CD4-positive, alpha-beta T cell (primary cell): Measurements from ENCODE around the gene TENM4. TPM values are rescaled to one million over a fixed set of nuclear protein-coding genes. Genes with fewer than 3 reads are reported as not detected.

Experiments
- ATAC-seq: fragments of 200-7000 bp; cut with Tn5 transposase; one replicate; pipeline ENCODE4 v1.10.0; 2022; ENCODE audit warnings: mild to moderate bottlenecking; ENCODE audit not compliant: poor library complexity
- CTCF ChIA-PET: fragments of 350-600 bp; sonication (Branson Sonifier 250); formaldehyde crosslinking; loops from one replicate; lab custom pipeline; 2021; ENCODE audit warnings: antibody characterized with exemption, inconsistent platforms; lab: Charles Lee
- POLR2A ChIA-PET: fragments of 350-600 bp; sonication (Branson Sonifier 250); formaldehyde crosslinking; loops from one replicate; lab custom pipeline; 2021; ENCODE audit warnings: antibody characterized with exemption, inconsistent platforms; lab: Charles Lee
- DNase-seq, 14 experiments: peaks; one replicate each; pipeline ENCODE4 v3.0.0-alpha.2; 2013 to 2020; ENCODE audit warnings: mixed read lengths in 2 of 14
- H3K27ac ChIP-seq, 2 donors: one replicate each; pipeline versions ENCODE4 v1.5.1 to v1.7.0; 2013; ENCODE audit warnings: low read length in 2 of 2, low read depth in 1 of 2, mild to moderate bottlenecking in 1 of 2
- H3K27me3 ChIP-seq, 2 experiments: 1 replicate in 1 of 2; 2 replicates in 1 of 2; pipeline versions ENCODE4 v1.6.1 to v1.7.0; 2013; ENCODE audit warnings: low read length in 2 of 2, control low read depth in 1 of 2, mild to moderate bottlenecking in 1 of 2, moderate library complexity in 1 of 2; ENCODE audit not compliant: insufficient read depth in 2 of 2, control insufficient read depth in 1 of 2
- H3K36me3 ChIP-seq: one replicate; pipeline ENCODE4 v1.6.1; 2013; ENCODE audit warnings: low read length, control low read depth; ENCODE audit not compliant: insufficient read depth
- H3K4me1 ChIP-seq: one replicate; pipeline ENCODE4 v1.6.1; 2013; ENCODE audit warnings: low read length, control low read depth; ENCODE audit not compliant: insufficient read depth
- H3K4me3 ChIP-seq: one replicate; pipeline ENCODE4 v1.5.1; 2013; ENCODE audit warnings: mild to moderate bottlenecking, low read length, moderate library complexity
- H3K9me3 ChIP-seq, 2 experiments: 1 replicate in 1 of 2; 2 replicates in 1 of 2; pipeline versions ENCODE4 v1.6.1 to v1.7.0; 2013; ENCODE audit warnings: low read length in 2 of 2, mild to moderate bottlenecking in 2 of 2, control low read depth in 1 of 2, moderate library complexity in 1 of 2; ENCODE audit not compliant: control insufficient read depth in 1 of 2, insufficient read depth in 1 of 2
- H3K27ac Mint-ChIP-seq: one replicate; pipeline ENCODE4 v1.8.0; 2020; ENCODE audit warnings: mixed read lengths
- H3K27me3 Mint-ChIP-seq: one replicate; pipeline ENCODE4 v1.8.0; 2021; ENCODE audit warnings: mixed read lengths
- H3K36me3 Mint-ChIP-seq: one replicate; pipeline ENCODE4 v1.8.0; 2021; ENCODE audit warnings: low read depth, mixed read lengths
- H3K4me1 Mint-ChIP-seq: one replicate; pipeline ENCODE4 v1.8.0; 2021; ENCODE audit warnings: low read depth, mixed read lengths
- H3K4me3 Mint-ChIP-seq: one replicate; pipeline ENCODE4 v1.8.0; 2020; ENCODE audit warnings: mild to moderate bottlenecking, mixed read lengths
- H3K9me3 Mint-ChIP-seq: one replicate; pipeline ENCODE4 v1.8.0; 2020; ENCODE audit warnings: mixed read lengths
- intact Hi-C, 2 experiments: fragments of 100-400 bp; cut with DNase I in 1 of 2; cut with micrococcal nuclease in 1 of 2; formaldehyde crosslinking; loops; one replicate each; pipeline versions ENCODE4 v1.15.1 to v1.9.0; 2023 to 2025; cut with DNase I, micrococcal nuclease
- total RNA-seq, 174 experiments: library from RNA in 2 of 174; stranded (reverse) in 2 of 174; gene quantifications; one replicate each; pipeline ENCODE4 v1.2.3 and lab custom pipeline; 2021 to 2026
- TF ChIP-seq, protein P1 (sequence below): fragments of 200-600 bp; IDR thresholded peaks from one replicate; pipeline ENCODE4 v1.8.0; 2022; ENCODE audit warnings: antibody characterized with exemption, mild to moderate bottlenecking

Gene TENM4
- total RNA-seq, 2 experiments from 2014 or later, result 0.22 to 0.31 TPM

DNA sequence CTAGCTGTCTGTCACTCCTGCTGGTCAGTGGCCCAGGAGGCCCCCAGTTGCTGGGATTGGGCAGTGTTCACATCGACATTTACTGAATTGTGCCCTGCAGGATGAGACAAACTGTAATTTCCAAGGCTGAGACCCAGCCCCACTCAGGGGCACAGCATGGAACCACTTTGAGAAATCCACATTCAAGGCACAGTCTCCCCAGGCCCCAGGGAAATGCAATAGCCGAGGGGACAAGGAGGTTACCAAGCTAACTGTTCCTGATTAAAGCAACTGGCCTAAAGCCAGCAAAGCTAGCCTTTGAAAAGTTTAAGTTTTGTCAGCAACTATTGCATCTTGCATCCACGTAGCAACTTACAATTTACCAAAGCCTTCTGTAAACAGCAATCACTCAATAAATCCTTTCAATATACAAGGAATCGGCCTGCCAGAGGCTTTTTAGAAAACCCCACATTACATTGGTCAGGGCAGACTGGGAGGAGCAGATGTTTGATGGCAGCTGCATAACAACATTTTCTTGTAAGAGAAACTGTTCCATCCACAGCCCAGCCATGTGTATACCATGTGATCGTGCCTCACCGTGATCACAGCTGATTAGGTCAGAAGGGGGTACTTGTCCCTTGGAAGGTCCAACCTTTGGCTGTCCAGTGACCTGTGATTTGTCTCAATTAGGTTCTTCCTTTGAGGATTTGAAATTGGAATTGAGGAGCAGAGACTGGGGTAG lies 103.9 kb downstream of the TENM4 start:
- no peak overlapping the region for H3K4me3 Mint-ChIP-seq
- no peak overlapping the region for H3K27ac Mint-ChIP-seq
- ChIA-PET CTCF (no interaction called here), POLR2A (no interaction called here)
- H3K4me1 Mint-ChIP-seq, result no peaks in the 10 kb centered on the region
- Histone ChIP-seq H3K36me3 (no peaks in the 10 kb centered on the region), H3K4me1 (no peaks in the 10 kb centered on the region), H3K4me3 (no peak overlapping the region), H3K9me3 (no peaks in the 10 kb centered on the region), H3K27ac (no peak overlapping the region), H3K27me3 (no peaks in the 10 kb centered on the region)
- ATAC-seq (no peak), DNase-seq (no peak)
- no peaks in the 10 kb centered on the region for H3K36me3 Mint-ChIP-seq
- TF ChIP-seq, protein P1, sequence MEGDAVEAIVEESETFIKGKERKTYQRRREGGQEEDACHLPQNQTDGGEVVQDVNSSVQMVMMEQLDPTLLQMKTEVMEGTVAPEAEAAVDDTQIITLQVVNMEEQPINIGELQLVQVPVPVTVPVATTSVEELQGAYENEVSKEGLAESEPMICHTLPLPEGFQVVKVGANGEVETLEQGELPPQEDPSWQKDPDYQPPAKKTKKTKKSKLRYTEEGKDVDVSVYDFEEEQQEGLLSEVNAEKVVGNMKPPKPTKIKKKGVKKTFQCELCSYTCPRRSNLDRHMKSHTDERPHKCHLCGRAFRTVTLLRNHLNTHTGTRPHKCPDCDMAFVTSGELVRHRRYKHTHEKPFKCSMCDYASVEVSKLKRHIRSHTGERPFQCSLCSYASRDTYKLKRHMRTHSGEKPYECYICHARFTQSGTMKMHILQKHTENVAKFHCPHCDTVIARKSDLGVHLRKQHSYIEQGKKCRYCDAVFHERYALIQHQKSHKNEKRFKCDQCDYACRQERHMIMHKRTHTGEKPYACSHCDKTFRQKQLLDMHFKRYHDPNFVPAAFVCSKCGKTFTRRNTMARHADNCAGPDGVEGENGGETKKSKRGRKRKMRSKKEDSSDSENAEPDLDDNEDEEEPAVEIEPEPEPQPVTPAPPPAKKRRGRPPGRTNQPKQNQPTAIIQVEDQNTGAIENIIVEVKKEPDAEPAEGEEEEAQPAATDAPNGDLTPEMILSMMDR, result no peak
- no peaks in the 10 kb centered on the region for H3K9me3 Mint-ChIP-seq
- intact Hi-C loops, result no loop called here
- no peaks in the 10 kb centered on the region for H3K27me3 Mint-ChIP-seq

DNA sequence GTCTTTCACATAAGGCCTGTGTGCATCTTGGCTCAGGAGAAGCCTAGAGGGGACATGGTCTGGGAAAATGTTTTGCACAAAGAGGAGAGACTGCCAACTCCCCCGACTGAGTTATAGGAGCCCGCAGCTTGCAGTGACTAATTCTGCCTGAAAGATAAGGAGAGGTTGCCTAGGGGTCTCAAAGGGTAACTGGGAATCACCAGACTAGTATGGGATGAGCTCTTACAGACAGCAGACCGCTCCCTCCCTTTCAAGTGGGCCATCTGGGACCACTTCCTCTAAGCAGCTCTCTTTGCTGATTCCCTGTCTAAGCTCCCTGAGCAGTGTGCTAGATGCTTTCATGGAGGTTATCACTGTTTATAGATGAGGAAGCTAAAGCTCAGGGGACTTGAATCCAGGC lies 105.1 kb downstream of the TENM4 start:
- intact Hi-C loops, result no loop called here
- ATAC-seq, result no peak
- no peaks in the 10 kb centered on the region for H3K27me3 Mint-ChIP-seq
- TF ChIP-seq, protein P1, result no peak
- CTCF ChIA-PET, result no interaction called here
- Histone ChIP-seq H3K27ac (no peak overlapping the region), H3K4me3 (no peak overlapping the region), H3K9me3 (no peaks in the 10 kb centered on the region), H3K27me3 (no peaks in the 10 kb centered on the region), H3K4me1 (no peaks in the 10 kb centered on the region), H3K36me3 (no peaks in the 10 kb centered on the region)
- H3K27ac Mint-ChIP-seq, result no peak overlapping the region
- DNase-seq, result no peak
- no peaks in the 10 kb centered on the region for H3K9me3 Mint-ChIP-seq
- no peak overlapping the region for H3K4me3 Mint-ChIP-seq
- no peaks in the 10 kb centered on the region for H3K36me3 Mint-ChIP-seq
- POLR2A ChIA-PET, result no interaction called here
- no peaks in the 10 kb centered on the region for H3K4me1 Mint-ChIP-seq

DNA sequence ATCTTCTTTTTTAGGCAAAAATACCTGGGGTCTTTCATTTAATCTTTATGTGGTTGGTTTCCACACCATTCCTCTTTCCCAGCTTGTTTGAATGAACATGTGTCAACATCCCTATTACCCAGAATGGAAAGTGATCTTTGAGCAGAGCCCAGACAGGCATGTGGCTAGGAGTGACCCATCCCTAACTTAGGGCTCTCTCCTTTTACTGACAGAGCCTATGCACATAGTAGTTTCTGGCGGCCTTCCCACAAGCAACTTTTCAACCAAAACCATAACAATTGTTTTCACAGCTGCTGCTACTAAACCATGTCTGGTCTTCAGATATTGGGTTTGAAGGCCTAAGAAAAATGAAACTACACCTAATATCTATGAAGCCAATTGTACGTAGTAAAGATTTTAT lies 107.5 kb downstream of the TENM4 start:
- POLR2A ChIA-PET, result no interaction called here
- no peaks in the 10 kb centered on the region for H3K9me3 Mint-ChIP-seq
- H3K4me1 Mint-ChIP-seq, result no peaks in the 10 kb centered on the region
- H3K4me1 ChIP-seq, result no peaks in the 10 kb centered on the region
- no peaks in the 10 kb centered on the region for H3K36me3 ChIP-seq
- no peak for DNase-seq
- H3K4me3 Mint-ChIP-seq, result no peak overlapping the region
- ATAC-seq, result no peak
- CTCF ChIA-PET, result no interaction called here
- H3K27ac ChIP-seq, result no peak overlapping the region
- H3K27me3 ChIP-seq, result no peaks in the 10 kb centered on the region
- no peak overlapping the region for H3K27ac Mint-ChIP-seq
- H3K9me3 ChIP-seq, result no peaks in the 10 kb centered on the region
- H3K27me3 Mint-ChIP-seq, result no peaks in the 10 kb centered on the region
- TF ChIP-seq, protein P1, result no peak
- intact Hi-C loops, result no loop called here
- no peak overlapping the region for H3K4me3 ChIP-seq
- no peaks in the 10 kb centered on the region for H3K36me3 Mint-ChIP-seq
